Dedifferentiated amniotic fluid mesenchymal stem cell (primary cell): ENCODE measurements around the gene NOSTRIN.
"Not testable (repeated sequence)": the region's sequence is repeated elsewhere in the genome, so short reads cannot be mapped to it uniquely, and the experiment has no call there.

Experiments used
- DNase-seq: peaks from one replicate; pipeline ENCODE4 v3.0.0-alpha.2; 2016; ENCODE audit errors: extremely low spot score

NOSTRIN gene

GRCh38 chr2:168882163-168882562 is 79.7 kb downstream of the NOSTRIN start:
- not testable (repeated sequence) for DNase-seq

- DNase-seq = no peak
Measured at GRCh38 chr2:168884975-168885374, 82.5 kb downstream of the NOSTRIN start.

- no peak for DNase-seq
Measured at GRCh38 chr2:168889635-168890005, 87.2 kb downstream of the NOSTRIN start.

GRCh38 chr2:168890006-168890782 is 87.8 kb downstream of the NOSTRIN start, which contains the start of gene SPC25:
Gene SPC25, minus strand, starts transcription at chr2:168890430. Its CDS starts 911 bp downstream, at chr2:168889519.
- peak; percentile 91 for DNase-seq

GRCh38 chr2:168892327-168892726 is 89.9 kb downstream of the NOSTRIN start:
- no peak for DNase-seq

- DNase-seq = no peak
Measured at GRCh38 chr2:168894101-168894500, 91.7 kb downstream of the NOSTRIN start.

- DNase-seq = no peak
Measured at GRCh38 chr2:168894720-168895119, 92.3 kb downstream of the NOSTRIN start.

- no peak for DNase-seq
Measured at GRCh38 chr2:168895771-168896170, 93.3 kb downstream of the NOSTRIN start.

GRCh38 chr2:168896783-168897182 is 94.3 kb downstream of the NOSTRIN start:
- no peak for DNase-seq

- no peak for DNase-seq
Measured at GRCh38 chr2:168897449-168897848, 95.0 kb downstream of the NOSTRIN start.

- no peak for DNase-seq
Measured at GRCh38 chr2:168901003-168901402, 98.6 kb downstream of the NOSTRIN start, which contains the start of gene G6PC2. Gene G6PC2, plus strand, starts transcription at chr2:168901291. Its CDS starts 41 bp downstream, at chr2:168901332.

GRCh38 chr2:168903888-168904287 is 101.5 kb downstream of the NOSTRIN start:
- no peak for DNase-seq

GRCh38 chr2:168904358-168904757 is 101.9 kb downstream of the NOSTRIN start:
- no peak for DNase-seq

GRCh38 chr2:168907940-168908662 is 105.7 kb downstream of the NOSTRIN start:
- DNase-seq = no peak

- no peak for DNase-seq
Measured at GRCh38 chr2:168910330-168910729, 107.9 kb downstream of the NOSTRIN start.

- no peak for DNase-seq
Measured at GRCh38 chr2:168912466-168912865, 110.0 kb downstream of the NOSTRIN start.

- DNase-seq = no peak
Measured at GRCh38 chr2:168912901-168913369, 110.5 kb downstream of the NOSTRIN start.

GRCh38 chr2:168913495-168913894 is 111.1 kb downstream of the NOSTRIN start:
- DNase-seq = no peak
